ENCODE results near the gene ARSJ.
"Not testable (repeated sequence)": the region's sequence is repeated elsewhere in the genome, so short reads cannot be mapped to it uniquely, and the experiment has no call there.

Gene ARSJ

DNA sequence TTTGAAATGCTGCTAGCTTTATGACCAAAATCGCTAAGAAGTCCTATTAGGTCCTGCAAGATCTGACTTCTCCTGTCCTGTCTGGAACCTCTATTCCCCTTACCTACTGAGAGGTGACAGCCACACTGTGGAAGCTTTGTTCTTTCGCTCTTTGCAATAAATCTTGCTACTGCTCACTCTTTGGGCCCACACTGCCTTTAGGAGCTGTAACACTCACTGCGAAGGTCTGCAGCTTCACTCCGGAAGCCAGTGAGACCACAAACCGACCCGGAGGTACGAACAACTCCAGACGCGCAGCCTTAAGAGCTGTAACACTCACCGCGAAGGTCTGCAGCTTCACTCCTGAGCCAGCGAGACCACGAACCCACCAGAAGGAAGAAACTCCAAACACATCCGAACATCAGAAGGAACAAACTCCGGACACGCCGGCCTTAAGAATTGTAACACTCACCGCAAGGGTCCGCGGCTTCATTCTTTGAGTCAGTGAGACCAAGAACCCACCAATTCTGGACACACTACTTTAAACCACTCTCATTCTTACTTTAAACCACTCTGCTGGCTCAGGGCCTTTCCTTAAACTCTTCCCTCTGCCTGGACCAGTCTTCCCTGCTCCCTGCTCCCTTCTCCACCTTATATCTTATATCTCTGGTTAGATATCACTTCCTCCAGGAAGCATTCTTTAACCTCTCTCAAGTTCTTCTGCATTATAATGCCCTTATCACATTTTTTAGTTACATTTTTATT, 25.2 kb upstream of the ARSJ start:
- not testable (repeated sequence) for H3K9me3 Mint-ChIP-seq; ATAC-seq; H3K27me3 Mint-ChIP-seq; H3K36me3 Mint-ChIP-seq (ENCODE audit: low read depth)
- peak overlapping the region; percentile 59 for H3K27ac Mint-ChIP-seq
- H3K4me3 Mint-ChIP-seq, result peak overlapping the region; percentile 40
- H3K4me1 Mint-ChIP-seq, result peaks cover 11% of the 10 kb centered on the region
- DNase-seq, result peak; percentile 11

DNA sequence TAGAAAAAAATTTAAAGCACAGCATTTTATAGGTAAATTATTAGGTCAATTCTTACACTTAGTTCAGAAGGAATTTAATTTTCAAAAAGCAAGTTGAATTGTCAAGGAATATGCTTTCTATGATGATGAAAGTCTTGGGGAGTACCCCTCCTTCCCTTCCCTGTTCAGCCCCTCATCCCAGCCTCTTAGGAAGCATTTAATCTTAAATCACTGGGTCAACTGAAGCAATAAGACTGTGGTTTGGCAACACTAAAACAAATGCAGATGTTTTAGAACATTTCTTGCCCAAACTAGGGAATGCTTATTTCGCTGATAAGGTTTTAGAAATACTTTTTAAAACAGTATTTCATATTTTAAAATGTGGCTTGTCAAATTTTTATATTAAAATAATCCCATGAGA, 19.1 kb upstream of the ARSJ start:
- no peaks in the 10 kb centered on the region for H3K9me3 Mint-ChIP-seq
- no peak for ATAC-seq
- peaks cover 3% of the 10 kb centered on the region for H3K27me3 Mint-ChIP-seq
- peaks cover 5% of the 10 kb centered on the region for H3K4me1 Mint-ChIP-seq
- no peak overlapping the region for H3K27ac Mint-ChIP-seq
- H3K36me3 Mint-ChIP-seq (ENCODE audit: low read depth), result no peaks in the 10 kb centered on the region
- DNase-seq, result no peak
- no peak overlapping the region for H3K4me3 Mint-ChIP-seq

- Mint-ChIP-seq H3K9me3 (no peaks in the 10 kb centered on the region), H3K4me1 (peaks cover 5% of the 10 kb centered on the region), H3K27me3 (peaks cover 3% of the 10 kb centered on the region), H3K4me3 (no peak overlapping the region), H3K27ac (no peak overlapping the region), H3K36me3 (ENCODE audit: low read depth) (no peaks in the 10 kb centered on the region)
- DNase-seq, result no peak
- no peak for ATAC-seq
Measured at GRCh38 chr4:113998079-113998478, 18.6 kb upstream of the ARSJ start.

- Mint-ChIP-seq H3K4me1 (peaks cover 5% of the 10 kb centered on the region), H3K4me3 (no peak overlapping the region), H3K27ac (no peak overlapping the region), H3K27me3 (peaks cover 3% of the 10 kb centered on the region), H3K9me3 (no peaks in the 10 kb centered on the region), H3K36me3 (ENCODE audit: low read depth) (no peaks in the 10 kb centered on the region)
- DNase-seq, result no peak
- ATAC-seq, result no peak
Measured at GRCh38 chr4:113997206-113997605, 17.8 kb upstream of the ARSJ start.

- no peak for DNase-seq
- Mint-ChIP-seq H3K27ac (no peak overlapping the region), H3K4me3 (no peak overlapping the region), H3K36me3 (ENCODE audit: low read depth) (no peaks in the 10 kb centered on the region), H3K27me3 (peaks cover 3% of the 10 kb centered on the region), H3K4me1 (peaks cover 5% of the 10 kb centered on the region), H3K9me3 (no peaks in the 10 kb centered on the region)
- peak; percentile 52 for ATAC-seq
Measured at GRCh38 chr4:113996599-113997177, 17.2 kb upstream of the ARSJ start.

- peak; percentile 54 for ATAC-seq
- peaks cover 3% of the 10 kb centered on the region for H3K27me3 Mint-ChIP-seq
- H3K9me3 Mint-ChIP-seq, result peaks cover 2% of the 10 kb centered on the region
- H3K36me3 Mint-ChIP-seq (ENCODE audit: low read depth), result no peaks in the 10 kb centered on the region
- H3K27ac Mint-ChIP-seq, result no peak overlapping the region
- DNase-seq, result no peak
- peaks cover 5% of the 10 kb centered on the region for H3K4me1 Mint-ChIP-seq
- no peak overlapping the region for H3K4me3 Mint-ChIP-seq
Measured at GRCh38 chr4:113993887-113994286, 14.4 kb upstream of the ARSJ start.

DNA sequence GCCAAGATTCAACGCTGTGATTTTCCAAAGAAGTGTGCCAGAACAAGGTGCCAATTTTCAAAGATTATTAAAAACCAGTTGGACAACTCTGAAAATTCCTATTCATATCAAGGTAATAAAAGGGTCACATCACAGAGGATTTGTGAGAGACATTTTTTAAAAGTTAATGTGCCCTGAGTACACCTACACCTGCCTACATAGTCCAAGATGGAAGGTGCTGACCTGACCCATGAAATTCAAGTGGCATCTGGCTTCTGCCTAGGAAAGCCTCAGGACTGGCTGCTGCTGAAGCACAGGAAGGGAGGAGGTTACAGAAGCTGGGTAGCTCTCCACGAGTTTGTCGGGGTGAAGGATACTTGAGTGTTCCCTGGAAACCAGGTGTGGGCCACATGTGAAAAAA, 11.4 kb upstream of the ARSJ start:
- H3K27ac Mint-ChIP-seq, result no peak overlapping the region
- peaks cover 5% of the 10 kb centered on the region for H3K4me1 Mint-ChIP-seq
- peaks cover 2% of the 10 kb centered on the region for H3K27me3 Mint-ChIP-seq
- H3K4me3 Mint-ChIP-seq, result no peak overlapping the region
- no peak for DNase-seq
- H3K9me3 Mint-ChIP-seq, result peaks cover 10% of the 10 kb centered on the region
- ATAC-seq, result no peak
- no peaks in the 10 kb centered on the region for H3K36me3 Mint-ChIP-seq (ENCODE audit: low read depth)

GRCh38 chr4:113987382-113987941, 8.0 kb upstream of the ARSJ start:
- H3K4me3 Mint-ChIP-seq, result no peak overlapping the region

GRCh38 chr4:113982181-113982580, 2.7 kb upstream of the ARSJ start:
- Mint-ChIP-seq H3K9me3 (peaks cover 3% of the 10 kb centered on the region), H3K4me1 (peaks cover 17% of the 10 kb centered on the region), H3K27me3 (peaks cover 33% of the 10 kb centered on the region), H3K36me3 (ENCODE audit: low read depth) (no peaks in the 10 kb centered on the region), H3K27ac (no peak overlapping the region), H3K4me3 (no peak overlapping the region)
- ATAC-seq (no peak), DNase-seq (no peak)

More at GRCh38 chr4:113987382-113987941, 8.0 kb upstream of the ARSJ start:
- H3K27me3 Mint-ChIP-seq, result no peaks in the 10 kb centered on the region
- no peaks in the 10 kb centered on the region for H3K4me1 Mint-ChIP-seq
- H3K27ac Mint-ChIP-seq, result no peak overlapping the region
- no peak for DNase-seq
- peaks cover 10% of the 10 kb centered on the region for H3K9me3 Mint-ChIP-seq
- ATAC-seq, result no peak
- no peaks in the 10 kb centered on the region for H3K36me3 Mint-ChIP-seq (ENCODE audit: low read depth)

- H3K27ac Mint-ChIP-seq, result no peak overlapping the region
- ATAC-seq (no peak), DNase-seq (no peak)
- peaks cover 17% of the 10 kb centered on the region for H3K4me1 Mint-ChIP-seq
- peaks cover 3% of the 10 kb centered on the region for H3K9me3 Mint-ChIP-seq
- peaks cover 33% of the 10 kb centered on the region for H3K27me3 Mint-ChIP-seq
- H3K36me3 Mint-ChIP-seq (ENCODE audit: low read depth), result no peaks in the 10 kb centered on the region
- no peak overlapping the region for H3K4me3 Mint-ChIP-seq
Measured at GRCh38 chr4:113981591-113981990, 2.1 kb upstream of the ARSJ start.

DNA sequence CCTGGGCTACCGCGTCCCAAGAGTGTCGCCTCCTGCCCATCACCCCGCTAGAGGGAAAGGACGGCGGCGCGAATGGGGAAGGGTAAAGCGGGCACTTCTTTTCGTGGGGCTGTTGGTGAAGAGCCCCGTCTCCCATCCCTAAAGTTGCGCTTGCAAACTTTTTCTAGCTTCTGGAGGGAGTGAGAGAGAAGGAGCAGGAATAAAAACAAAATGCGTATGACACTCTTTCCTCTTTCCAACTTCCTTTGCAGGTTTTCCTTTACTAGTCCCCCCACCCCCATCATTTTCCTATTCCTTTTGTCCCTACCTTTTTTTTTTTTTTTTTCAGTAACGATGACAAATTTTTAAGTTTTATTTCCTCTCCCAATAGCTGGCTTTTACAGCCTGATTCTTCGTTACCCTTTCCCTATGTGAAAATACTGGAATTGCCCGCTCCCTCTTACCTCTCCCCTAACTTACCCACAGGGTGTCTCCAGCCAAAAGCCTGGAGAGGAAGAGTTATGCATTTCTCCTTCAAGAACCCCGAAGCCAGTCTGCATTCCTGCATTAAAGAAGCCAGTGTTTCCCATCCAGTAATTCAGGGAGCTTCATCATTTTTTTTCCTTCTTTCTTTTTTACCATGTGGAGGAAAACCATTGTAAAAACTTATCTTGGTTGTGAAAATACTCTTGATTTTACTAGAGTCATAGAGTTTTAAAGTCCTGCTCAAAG, 613 bp upstream of the ARSJ start:
- Mint-ChIP-seq H3K4me1 (peaks cover 17% of the 10 kb centered on the region), H3K27ac (no peak overlapping the region), H3K9me3 (no peaks in the 10 kb centered on the region), H3K27me3 (peaks cover 33% of the 10 kb centered on the region), H3K36me3 (ENCODE audit: low read depth) (no peaks in the 10 kb centered on the region), H3K4me3 (peak overlapping the region; percentile 71)
- peak; percentile 10 for ATAC-seq
- peak; percentile 2 for DNase-seq

DNA sequence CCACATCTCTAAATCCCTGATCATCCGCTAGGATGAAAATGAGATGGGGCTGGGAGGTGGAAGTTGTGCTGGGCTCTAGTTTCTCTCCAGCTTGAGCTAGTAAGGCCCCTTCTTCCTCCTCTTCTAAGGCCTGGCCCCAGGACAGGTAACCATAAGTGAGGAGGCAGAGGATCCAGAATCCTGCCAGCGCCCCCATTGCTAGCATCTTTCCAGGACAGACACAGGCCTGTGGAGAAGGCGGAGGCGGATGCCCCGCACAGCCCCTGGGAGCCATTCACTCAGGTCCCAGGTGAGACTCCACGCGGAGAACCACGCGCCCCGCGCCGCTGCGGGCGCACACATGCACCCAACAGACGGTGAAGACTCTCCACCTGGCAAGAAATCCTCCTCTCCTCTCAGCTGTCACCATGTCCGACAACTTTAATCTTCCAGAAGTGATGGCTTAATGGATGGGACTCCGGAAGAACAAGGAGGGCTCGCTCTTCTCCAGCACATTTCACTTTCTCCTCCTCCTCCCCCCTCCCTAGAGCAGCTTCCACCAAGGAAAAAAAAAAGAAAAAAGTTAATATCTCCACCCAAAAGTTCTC, 793 bp downstream of the ARSJ start:
- peaks cover 36% of the 10 kb centered on the region for H3K27me3 Mint-ChIP-seq
- peaks cover 9% of the 10 kb centered on the region for H3K9me3 Mint-ChIP-seq
- peak overlapping the region; percentile 71 for H3K4me3 Mint-ChIP-seq
- no peaks in the 10 kb centered on the region for H3K36me3 Mint-ChIP-seq (ENCODE audit: low read depth)
- H3K27ac Mint-ChIP-seq, result no peak overlapping the region
- DNase-seq (no peak), ATAC-seq (no peak)
- H3K4me1 Mint-ChIP-seq, result peaks cover 17% of the 10 kb centered on the region

- no peaks in the 10 kb centered on the region for H3K36me3 Mint-ChIP-seq (ENCODE audit: low read depth)
- peaks cover 36% of the 10 kb centered on the region for H3K27me3 Mint-ChIP-seq
- no peak for ATAC-seq
- no peak for DNase-seq
- no peak overlapping the region for H3K27ac Mint-ChIP-seq
- H3K4me3 Mint-ChIP-seq, result no peak overlapping the region
- peaks cover 11% of the 10 kb centered on the region for H3K9me3 Mint-ChIP-seq
- H3K4me1 Mint-ChIP-seq, result peaks cover 17% of the 10 kb centered on the region
Measured at GRCh38 chr4:113978105-113978504, 1.3 kb downstream of the ARSJ start.

GRCh38 chr4:113977526-113977855, 2.0 kb downstream of the ARSJ start:
- ATAC-seq (no peak), DNase-seq (no peak)
- Mint-ChIP-seq H3K27ac (no peak overlapping the region), H3K9me3 (peaks cover 11% of the 10 kb centered on the region), H3K4me3 (no peak overlapping the region), H3K27me3 (peaks cover 36% of the 10 kb centered on the region), H3K36me3 (ENCODE audit: low read depth) (no peaks in the 10 kb centered on the region), H3K4me1 (peaks cover 17% of the 10 kb centered on the region)
